HG03159 (cell line): ENCODE data around the gene BTG4.

Experiments
- ATAC-seq: cut with Tn5 transposase; IDR thresholded peaks from one replicate; pipeline ENCODE4 v1.9.1; 2021; ENCODE audit warnings: mild to moderate bottlenecking, moderate library complexity; ENCODE audit not compliant: unreplicated experiment

BTG4 gene

DNA sequence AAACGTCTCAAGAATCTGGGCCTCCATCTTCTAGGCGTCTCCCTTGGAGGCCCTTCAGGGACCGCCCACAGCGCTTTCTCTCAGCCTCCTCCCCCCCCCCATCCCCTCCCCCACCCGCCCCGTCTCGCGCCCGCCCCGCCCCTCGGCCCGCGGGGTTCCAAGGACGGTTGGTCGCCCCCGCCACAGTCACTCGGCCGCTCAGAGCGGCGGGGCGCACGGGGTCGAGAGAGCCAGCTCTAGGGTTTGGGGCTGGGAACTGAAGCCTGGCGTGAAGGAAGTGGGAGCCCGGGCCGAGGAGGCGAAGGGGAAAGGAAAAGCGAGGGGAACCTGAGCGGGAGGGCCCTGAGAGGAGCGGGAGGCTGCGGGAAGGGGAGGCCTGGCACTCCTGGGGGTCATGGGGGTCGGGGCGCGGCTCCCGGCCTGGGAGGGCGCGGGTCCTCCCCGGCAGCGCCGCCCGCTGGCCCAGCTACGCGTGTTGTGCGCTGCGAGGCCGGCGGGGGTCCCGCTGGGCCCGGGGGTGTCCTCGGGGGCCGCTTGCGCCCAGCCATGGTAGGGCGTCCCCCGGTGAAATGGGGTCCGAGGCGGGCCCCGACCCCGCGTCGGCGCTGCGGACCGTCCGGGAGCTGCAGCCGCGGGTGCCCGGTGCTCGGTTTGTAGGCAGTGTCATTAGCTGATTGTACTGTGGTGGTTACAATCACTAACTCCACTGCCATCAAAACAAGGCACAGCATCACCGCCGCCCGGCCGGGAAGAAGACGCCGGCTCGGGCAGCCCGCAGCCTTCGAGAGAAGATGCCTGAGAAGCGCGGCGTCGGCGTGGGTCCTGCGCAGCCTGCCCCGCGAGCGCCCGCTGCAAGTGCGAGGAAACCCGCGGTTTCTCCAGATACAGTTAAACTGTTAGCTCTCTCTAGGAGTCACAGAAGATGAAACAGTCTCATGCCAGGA is at the start of gene BTG4:
BTG4 (minus strand) TSS at position 91 of the 944 bp plus-strand sequence. CDS start 13,610 bp downstream, outside the sequence.
- no peak for ATAC-seq

DNA sequence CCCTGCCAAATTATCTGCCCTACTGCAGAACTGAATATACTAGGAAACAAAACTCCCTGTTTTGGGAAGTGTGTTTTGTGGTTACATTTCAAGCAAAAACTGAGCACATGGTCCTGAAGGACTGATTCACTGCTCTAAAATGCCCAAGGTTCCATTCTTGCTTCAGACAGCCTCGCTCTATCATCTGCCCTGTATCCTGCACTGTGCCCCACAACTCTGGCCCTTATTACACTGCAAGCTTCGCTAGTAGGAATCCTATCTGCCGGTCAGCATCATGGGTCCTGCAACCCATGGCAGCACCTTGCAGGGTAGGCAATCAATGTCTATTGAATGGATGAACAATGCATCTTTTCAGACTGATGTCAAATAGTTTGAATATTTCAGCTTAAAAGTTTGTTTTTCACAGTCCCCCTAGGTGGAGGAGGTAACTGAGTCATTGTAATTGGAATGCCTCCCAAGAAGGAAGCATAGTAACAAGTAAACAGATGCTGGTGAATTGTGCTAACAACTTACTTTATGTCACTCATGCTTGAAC is 49.7 kb upstream of the BTG4 start:
- no peak for ATAC-seq

DNA sequence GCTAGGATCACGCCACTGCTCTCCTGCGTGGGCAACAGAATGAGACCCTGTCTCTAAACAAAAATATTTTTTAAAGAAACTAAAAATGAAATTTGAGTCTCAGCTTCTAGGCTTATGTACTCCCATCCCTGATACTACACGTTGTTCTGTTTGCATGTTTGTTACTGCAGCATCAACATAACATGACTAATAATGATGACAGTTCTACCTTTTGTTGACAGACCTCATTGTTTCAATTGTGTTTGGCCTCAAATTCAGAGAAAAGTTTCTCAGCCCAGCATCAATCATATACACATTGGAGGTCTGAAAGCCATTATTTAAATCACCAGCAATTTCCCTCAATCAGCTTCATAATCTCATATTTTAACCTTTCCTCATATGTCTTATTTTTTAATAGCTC is 49.1 kb upstream of the BTG4 start:
- no peak for ATAC-seq

DNA sequence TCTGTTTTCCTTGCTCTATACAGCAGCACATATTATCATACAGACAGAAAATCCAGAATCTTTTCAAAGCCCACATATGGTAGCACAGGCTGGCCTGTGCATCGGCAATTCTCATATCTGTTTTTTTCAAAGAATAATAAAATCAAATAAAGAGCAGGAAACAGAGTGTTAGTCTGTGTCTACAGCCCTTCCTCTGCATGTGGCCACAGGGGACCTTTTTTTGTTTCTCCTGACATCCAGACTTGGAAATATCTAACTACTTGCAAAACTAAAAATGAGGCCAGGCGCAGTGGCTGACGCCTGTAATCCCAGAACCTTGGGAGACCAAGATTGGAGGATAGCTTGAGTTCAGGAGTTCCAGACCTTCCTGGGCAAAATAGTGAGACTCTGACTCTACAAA is 48.6 kb upstream of the BTG4 start:
- no peak for ATAC-seq

DNA sequence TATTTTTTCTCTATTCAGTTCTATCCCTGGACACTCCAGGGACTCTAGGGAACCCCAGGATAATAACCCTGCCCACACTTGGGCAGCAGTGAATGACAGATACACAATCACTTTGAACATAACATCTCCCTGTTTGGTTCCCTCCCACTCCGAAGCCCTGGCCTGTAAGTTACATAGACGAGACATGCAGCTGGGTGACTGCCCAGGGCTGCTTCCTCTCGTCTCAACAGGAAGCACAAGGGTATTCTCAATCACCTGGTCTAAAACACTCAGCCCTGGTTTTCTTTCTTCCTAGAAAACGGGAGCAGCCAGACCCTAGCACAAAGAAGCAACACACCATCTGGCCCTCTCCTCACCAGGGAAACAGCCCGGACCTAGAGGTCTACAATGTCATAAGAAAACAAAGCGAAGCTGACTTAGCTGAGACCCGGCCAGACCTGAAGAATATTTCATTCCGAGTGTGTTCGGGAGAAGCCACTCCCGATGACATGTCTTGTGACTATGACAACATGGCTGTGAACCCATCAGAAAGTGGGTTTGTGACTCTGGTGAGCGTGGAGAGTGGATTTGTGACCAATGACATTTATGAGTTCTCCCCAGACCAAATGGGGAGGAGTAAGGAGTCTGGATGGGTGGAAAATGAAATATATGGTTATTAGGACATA is 47.7 kb upstream of the BTG4 start:
- no peak for ATAC-seq

DNA sequence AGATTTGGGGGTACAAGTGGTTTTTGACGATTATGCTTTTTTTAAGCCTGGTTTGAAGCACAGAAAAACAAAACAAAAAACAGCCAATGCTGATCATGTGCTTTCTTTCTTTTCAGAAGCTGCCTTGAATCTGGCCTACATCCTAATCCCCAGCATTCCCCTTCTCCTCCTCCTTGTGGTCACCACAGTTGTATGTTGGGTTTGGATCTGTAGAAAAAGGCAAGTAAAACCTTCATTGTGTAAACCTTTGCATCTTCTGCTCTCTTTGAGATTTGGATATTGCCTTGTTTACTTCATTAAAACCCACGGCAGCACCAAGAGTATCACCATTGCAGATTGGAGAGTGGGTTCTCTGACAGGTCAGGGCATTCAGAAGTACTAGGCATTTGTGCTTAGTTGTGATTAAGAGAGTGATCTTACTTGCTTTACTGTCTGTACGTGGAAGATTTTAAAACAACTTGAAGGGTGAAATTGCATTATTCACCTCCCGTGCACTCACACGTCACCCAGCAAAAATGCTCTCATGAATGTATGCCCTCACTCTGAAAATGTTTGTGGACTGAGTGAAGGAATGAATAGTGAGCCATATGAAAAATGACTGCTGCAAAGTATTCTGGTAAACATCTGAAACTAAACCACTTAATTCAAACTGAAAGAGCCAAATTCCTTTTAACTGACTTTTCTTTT is 45.4 kb upstream of the BTG4 start:
- ATAC-seq, result no peak

DNA sequence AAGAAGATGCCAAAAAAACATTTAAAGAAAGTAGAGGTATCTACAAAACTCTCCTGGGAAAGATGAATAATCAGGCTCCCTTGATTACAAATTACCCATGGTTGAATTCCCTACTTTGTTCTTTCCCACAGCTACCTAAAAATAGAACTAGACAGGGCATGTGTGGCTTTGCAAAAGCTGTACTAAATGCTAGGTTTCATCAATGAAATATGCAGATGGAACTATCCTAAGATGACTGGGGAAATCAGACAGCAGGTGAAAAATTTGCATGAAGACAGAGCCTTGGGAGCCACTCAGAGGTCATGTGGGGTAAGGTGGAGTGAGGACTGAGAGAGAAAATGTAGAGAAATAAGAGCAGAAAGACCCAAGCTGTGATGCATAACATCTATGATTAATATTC is 43.1 kb upstream of the BTG4 start:
- no peak for ATAC-seq

DNA sequence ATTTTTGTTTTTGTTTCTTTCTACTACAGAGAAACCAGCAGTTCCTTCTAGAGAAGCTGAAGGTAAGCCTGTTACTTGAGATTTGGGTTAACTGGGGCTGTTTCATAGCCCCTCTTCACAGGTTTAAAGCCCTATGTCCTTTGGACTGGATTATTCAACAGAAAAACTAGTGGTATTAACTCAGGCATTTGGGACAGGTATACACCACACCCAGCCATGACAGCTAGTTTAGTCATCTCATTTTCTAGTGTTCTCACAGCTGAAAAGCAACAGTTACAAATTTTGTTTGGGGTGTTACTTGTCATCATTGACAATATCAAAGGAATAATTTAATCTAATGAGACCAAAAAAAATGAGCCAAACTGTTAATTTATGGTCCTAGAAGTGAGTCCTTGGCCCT is 42.3 kb upstream of the BTG4 start:
- no peak for ATAC-seq

DNA sequence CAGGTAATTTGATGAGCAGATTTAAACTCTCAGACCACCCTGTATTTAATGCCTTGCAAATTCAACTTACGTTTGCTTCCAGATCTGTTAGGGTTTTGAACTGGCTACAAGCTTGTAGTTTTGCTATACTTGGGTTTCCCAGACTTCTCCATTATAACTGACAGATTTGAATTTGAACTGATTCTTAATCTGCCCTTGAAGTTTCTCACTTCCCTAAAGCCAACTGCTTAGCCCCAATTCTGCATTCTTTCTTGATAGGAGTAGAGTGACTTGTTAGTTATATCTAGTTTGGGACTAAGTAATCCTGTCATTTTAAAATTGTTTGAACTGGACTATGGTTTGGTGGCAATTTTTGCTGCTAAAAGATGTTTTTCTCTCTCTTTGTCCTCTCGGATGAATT is 38.1 kb upstream of the BTG4 start:
- no peak for ATAC-seq

DNA sequence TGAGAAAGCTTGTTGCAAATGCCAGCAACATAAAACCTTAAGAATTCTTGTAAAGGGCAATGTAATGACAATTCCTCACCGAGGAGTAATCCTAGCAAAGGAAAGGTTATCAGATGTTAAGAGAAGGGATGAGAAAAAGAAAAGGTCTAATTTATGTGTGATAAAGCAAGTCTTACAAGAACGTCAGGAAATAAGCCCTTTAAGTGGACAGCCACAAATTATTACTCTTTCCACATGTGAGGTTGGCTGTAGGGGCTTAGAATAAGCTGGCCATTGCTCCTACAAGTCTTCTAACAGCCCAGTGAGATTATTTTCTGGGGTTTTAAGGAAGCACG is 37.6 kb upstream of the BTG4 start:
- ATAC-seq, result no peak

DNA sequence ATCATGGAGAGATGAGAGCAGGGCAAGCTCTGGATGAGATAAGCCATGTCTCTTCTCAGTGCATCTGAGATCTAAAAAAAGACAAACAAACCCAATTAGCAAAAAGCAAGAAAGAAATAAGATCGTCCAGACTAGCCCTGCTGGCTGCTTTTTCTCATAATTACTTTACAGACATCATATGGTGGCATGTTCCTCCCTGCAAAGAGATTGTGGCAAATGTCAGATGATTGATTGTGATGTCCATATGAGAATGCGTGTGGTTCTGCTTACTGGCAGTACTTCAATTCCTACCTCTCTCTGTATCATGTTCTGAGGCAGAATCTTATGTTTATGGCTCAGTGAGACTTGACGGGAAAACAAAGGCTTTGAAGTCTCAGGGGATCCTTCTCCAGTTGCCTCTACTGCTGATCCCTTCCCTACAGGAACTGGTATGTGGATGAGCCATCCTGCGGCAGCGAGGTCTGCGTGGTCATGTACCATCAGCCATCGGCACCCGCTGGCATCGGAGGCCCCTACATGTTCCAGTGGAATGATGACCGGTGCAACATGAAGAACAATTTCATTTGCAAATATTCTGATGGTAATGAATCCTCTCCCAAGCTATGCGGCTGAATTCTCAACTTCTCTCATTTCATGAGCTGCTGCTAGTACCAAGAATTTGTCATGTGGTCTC is 37.1 kb upstream of the BTG4 start:
- no peak for ATAC-seq

DNA sequence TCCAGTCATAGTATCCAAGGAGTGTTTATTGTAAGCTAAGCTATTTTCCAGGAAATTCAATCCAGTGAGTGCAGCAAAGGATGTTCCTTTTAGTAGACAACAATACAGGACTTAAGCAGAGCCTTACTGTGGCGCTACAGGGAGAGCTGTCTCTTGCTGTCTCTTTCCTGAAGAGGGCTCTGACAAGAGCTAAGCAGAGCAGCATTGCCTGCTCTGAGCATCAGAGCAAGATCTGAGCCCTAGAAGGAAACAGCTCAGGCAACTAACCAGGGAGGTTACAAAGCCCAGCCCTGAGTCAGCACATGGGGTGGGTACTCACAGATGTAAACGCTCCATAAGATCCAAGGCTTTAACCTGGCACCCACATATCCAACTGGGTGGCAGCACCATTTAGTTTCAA is 36.3 kb upstream of the BTG4 start:
- no peak for ATAC-seq

DNA sequence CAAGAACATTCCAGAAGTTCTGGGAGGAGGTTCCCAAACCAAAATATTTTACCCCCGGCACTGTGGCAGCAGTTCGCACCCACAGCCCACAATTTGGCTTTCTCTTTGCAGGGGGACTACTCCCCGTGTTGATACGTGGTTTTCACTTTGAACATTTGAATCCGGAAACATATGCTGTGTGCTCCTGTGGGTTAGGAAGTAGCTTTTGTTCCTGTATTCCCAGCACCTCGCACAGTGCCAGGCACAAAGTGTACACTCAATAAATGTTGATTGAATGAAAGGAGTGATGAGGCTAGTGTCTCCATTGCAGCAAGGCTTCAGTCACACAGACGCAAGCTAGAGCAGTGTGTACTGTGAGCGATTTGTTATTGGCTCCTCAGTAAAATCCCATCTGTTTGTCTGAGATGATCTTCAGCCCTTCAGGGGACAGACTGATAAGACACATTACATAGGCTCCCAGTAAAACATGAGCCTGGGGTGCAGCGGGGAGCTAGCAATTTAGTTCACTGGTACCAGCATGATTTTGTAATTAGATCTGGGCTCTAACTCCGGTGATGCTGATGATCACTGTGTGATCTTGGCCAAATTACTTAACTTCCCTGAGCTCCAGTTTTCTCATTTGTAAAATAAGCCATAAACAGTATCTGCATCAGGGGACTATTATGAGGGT is 30.6 kb upstream of the BTG4 start:
- ATAC-seq, result no peak

DNA sequence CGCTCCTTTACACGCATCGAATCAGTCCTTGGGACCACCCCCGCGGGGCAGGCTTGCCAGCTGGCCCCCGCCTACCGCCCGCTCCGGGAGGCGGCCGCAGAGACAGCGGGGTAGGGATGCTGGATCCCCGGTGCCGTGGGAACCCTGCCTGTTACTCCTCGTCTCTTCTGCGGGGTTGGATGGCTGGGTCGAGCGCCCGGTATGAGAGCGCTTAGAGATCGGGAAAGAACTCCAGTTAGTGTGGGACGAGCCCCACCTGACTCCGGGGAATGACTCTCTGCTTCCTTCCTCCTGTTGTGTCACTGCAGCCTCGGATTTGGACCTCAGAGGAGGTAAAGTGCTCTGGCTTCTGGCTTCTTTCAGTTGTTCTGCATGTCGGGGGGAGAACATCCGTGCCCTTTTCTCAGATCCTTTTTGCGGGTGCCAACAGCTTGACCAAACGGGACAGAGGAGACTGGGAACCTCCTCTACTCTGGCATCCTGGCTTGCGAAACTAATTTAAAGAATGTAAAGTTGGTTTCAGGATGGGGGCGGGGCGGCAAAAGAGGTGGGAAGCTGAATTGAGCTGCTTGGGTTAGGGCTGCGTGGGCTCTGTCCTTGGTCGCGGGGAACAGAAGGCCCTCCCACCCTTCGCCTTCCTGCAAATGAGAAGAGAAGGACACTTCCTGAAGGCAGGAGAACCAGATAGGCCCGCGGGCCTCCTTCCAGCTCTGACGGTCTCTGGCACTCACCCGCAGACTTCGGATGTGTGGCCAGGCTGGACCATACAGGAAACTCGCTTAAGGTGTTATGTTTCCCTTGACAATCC is 29.3 kb upstream of the BTG4 start:
- no peak for ATAC-seq

DNA sequence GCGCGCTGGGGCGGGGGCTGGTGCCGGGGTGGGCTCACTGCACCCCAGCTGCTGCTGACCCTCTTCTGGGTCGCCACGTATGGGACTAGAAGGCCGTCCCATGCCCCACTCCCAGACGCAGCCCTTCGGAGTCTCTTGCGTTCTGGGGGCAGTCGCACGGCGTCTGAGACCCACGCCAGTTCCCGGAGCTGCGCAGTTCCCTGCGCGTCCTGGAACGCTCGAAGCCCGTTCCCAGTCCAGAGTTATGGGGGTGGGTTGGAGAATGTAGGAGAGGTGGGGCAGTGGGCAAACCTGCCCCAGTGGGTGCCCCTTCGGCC is 28.7 kb upstream of the BTG4 start:
- ATAC-seq, result no peak

DNA sequence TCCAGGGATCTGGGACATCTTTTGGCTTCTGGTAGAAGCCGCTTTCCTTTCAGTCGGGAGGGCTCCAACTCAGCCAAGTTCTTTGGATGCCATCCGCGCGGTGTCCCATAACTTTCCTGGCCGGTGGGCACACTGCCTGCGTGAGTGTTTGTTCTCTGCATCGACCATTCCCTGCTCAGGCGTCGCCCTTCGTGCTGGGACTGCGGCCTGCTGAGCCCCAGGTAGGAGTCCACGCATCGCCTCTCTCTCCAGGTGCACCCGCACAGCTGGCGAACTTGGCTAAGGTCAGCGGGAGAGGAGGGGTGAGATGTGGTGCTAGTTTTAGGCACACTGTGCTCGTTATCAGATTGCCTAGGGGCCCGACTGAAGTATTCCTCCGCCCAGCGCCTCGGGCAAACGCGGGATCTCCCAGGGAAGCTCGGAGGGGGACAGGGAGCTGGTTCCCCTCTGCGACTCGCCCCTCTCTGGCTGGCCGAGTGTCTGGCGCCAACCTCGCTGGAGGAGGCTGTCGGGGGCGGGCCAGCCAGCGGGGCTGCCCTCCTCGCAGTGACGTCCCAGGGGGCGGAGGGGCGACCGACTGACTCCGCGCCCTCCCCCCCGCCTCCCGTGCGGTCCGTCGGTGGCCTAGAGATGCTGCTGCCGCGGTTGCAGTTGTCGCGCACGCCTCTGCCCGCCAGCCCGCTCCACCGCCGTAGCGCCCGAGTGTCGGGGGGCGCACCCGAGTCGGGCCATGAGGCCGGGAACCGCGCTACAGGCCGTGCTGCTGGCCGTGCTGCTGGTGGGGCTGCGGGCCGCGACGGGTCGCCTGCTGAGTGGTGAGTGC is 28.1 kb upstream of the BTG4 start, which contains the start of gene LAYN:
LAYN (plus strand) TSS at position 607 of the 823 bp plus-strand sequence; CDS start at position 731, 124 bp downstream.
- no peak for ATAC-seq

DNA sequence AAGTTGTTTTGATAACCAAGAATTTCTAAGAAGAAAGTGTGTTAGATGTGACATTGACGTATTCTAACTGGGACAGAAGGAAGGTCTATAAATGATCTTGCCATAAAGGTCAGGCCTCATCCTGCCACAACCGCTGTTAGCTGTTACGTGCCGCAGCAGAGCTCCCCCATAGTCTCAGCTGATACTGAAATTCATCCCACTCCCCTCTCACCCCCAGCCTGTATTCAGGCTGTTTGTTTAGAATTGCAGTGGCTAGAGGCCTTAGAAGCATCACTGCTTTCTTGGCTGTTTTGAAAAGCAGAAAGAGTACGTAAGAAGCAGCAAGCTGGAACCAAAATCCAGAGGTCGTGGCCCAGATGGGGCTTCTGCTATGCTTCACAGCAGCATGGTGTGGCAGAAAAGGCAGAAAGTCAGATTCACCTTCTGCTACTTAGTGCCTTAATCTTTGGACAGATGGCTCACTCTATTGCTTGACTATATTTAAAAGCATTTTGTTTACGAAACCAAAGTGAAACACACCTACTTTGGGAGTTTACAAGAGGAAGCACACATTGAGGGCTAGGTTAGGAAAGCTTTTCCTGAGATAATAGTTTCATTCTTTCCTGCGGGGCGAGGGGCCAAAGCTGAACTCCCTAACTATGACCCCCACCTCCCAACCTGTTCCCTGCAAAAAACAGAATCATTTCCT is 27.4 kb upstream of the BTG4 start:
- ATAC-seq, result no peak

DNA sequence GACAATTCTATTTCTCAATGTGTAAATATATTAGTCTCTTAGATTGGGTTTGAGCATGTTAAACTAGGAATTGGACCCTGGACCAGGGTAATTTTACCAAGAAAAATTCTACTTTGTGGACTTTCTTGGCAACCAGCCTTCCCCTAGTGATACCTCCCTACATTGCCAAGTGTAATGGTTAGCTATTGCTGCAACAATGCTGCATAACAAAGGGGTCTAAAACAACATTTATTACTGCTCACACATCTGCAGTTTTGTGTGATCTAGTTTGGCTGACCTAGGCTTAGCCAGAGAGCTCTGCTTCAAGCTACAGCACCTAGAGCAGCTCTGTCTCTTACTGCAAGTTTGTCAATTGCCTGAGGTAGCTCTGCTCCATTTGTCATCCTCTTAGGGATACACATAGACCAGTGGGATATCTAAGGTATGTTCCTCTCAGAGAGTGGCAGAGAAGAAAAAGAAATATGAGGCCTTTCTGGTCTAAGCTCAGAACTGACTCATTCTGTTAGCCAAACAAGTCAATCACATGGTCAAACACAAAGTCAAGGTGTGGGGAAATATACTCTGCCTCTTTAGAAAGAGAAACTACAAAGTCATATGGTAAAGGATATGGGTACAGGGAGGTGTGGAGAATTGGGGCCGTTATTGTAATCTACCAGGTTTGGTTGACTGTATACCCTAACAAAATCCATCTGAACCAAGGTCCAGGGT is 26.4 kb upstream of the BTG4 start:
- no peak for ATAC-seq
